Measurements from ENCODE around the gene MAFB.

GRCh38 chr20:40705413-40705812 lies 16.4 kb upstream of the MAFB start:
- TF ChIP-seq ZNF302 (tag by site-specific recombination; IDR thresholded peaks at IDR 0.05; ENCODE audit: low read depth) (no peak), HOXA7 (CRISPR knock-in tag; IDR thresholded peaks at IDR 0.05; ENCODE audit: borderline replicate concordance) (no peak), ZNF792 (tag by site-specific recombination; IDR thresholded peaks at IDR 0.05) (no peak), ZNF221 (tag by site-specific recombination; IDR thresholded peaks at IDR 0.05; ENCODE audit: borderline replicate concordance) (no peak), HOXC10 (CRISPR knock-in tag; IDR thresholded peaks at IDR 0.05) (no peak), RBAK (tag by site-specific recombination; IDR thresholded peaks at IDR 0.05) (no peak), ZNF184 (tag by site-specific recombination; IDR thresholded peaks at IDR 0.05) (no peak), REST (tag by site-specific recombination; IDR thresholded peaks at IDR 0.05) (no peak)
- TF ChIP-seq, protein P1, sequence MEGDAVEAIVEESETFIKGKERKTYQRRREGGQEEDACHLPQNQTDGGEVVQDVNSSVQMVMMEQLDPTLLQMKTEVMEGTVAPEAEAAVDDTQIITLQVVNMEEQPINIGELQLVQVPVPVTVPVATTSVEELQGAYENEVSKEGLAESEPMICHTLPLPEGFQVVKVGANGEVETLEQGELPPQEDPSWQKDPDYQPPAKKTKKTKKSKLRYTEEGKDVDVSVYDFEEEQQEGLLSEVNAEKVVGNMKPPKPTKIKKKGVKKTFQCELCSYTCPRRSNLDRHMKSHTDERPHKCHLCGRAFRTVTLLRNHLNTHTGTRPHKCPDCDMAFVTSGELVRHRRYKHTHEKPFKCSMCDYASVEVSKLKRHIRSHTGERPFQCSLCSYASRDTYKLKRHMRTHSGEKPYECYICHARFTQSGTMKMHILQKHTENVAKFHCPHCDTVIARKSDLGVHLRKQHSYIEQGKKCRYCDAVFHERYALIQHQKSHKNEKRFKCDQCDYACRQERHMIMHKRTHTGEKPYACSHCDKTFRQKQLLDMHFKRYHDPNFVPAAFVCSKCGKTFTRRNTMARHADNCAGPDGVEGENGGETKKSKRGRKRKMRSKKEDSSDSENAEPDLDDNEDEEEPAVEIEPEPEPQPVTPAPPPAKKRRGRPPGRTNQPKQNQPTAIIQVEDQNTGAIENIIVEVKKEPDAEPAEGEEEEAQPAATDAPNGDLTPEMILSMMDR (tag by site-specific recombination; IDR thresholded peaks at IDR 0.05) = no peak
- TF ChIP-seq, protein P2, sequence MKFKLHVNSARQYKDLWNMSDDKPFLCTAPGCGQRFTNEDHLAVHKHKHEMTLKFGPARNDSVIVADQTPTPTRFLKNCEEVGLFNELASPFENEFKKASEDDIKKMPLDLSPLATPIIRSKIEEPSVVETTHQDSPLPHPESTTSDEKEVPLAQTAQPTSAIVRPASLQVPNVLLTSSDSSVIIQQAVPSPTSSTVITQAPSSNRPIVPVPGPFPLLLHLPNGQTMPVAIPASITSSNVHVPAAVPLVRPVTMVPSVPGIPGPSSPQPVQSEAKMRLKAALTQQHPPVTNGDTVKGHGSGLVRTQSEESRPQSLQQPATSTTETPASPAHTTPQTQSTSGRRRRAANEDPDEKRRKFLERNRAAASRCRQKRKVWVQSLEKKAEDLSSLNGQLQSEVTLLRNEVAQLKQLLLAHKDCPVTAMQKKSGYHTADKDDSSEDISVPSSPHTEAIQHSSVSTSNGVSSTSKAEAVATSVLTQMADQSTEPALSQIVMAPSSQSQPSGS (tag by site-specific recombination; IDR thresholded peaks at IDR 0.05; ENCODE audit: low read depth) = no peak
- TF ChIP-seq, protein P3, sequence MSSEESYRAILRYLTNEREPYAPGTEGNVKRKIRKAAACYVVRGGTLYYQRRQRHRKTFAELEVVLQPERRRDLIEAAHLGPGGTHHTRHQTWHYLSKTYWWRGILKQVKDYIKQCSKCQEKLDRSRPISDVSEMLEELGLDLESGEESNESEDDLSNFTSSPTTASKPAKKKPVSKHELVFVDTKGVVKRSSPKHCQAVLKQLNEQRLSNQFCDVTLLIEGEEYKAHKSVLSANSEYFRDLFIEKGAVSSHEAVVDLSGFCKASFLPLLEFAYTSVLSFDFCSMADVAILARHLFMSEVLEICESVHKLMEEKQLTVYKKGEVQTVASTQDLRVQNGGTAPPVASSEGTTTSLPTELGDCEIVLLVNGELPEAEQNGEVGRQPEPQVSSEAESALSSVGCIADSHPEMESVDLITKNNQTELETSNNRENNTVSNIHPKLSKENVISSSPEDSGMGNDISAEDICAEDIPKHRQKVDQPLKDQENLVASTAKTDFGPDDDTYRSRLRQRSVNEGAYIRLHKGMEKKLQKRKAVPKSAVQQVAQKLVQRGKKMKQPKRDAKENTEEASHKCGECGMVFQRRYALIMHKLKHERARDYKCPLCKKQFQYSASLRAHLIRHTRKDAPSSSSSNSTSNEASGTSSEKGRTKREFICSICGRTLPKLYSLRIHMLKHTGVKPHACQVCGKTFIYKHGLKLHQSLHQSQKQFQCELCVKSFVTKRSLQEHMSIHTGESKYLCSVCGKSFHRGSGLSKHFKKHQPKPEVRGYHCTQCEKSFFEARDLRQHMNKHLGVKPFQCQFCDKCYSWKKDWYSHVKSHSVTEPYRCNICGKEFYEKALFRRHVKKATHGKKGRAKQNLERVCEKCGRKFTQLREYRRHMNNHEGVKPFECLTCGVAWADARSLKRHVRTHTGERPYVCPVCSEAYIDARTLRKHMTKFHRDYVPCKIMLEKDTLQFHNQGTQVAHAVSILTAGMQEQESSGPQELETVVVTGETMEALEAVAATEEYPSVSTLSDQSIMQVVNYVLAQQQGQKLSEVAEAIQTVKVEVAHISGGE (tag by site-specific recombination; conservative IDR thresholded peaks at IDR 0.05; ENCODE audit: low read depth) = no peak

Measured in HEK293 (cell line).